Ovary (tissue), 3 donors: ENCODE measurements around the gene MMS19.

Source experiments
- EP300 ChIP-seq: sonication (generic); formaldehyde crosslinking; IDR thresholded peaks from one replicate; pipeline ENCODE4 v1.6.1; 2017; ENCODE audit warnings: antibody characterized with exemption
- POLR2A ChIP-seq: fragments of 450-650 bp; IDR thresholded peaks from one replicate; pipeline ENCODE4 v1.6.1; 2017; ENCODE audit warnings: antibody characterized with exemption, mild to moderate bottlenecking, moderate library complexity
- TF ChIP-seq, protein P1 (sequence below), 3 donors: fragments of 450-650 bp in 2 of 3; fragments of 200-600 bp in 1 of 3; IDR thresholded peaks; one replicate each; pipeline versions ENCODE4 v1.5.1 to v1.8.0; 2016 to 2022; ENCODE audit warnings: antibody characterized with exemption in 3 of 3, mild to moderate bottlenecking in 1 of 3
- donor health status: DM: no; HTN: no; CAD: no.

DNA sequence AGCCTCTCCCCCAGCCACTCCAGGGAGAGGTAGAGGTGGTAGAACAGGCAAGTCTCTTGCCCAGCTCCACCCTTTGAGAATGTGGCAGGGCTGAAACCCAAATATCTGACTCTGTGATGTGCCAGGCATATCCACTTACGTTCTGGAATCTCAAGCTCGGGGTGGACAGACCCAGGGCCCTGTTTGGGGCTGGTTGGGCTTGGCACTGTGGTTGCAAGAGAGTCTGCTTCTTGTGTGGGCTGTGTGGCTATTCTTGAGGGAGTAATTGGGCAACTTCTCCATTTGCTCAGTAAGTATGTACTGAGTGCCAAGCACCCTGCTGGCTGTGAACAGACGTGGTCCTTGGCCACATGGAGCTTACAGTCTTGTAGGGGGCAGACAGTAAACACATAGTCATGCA, 5.2 kb upstream of the MMS19 start:
- TF ChIP-seq, protein P1, sequence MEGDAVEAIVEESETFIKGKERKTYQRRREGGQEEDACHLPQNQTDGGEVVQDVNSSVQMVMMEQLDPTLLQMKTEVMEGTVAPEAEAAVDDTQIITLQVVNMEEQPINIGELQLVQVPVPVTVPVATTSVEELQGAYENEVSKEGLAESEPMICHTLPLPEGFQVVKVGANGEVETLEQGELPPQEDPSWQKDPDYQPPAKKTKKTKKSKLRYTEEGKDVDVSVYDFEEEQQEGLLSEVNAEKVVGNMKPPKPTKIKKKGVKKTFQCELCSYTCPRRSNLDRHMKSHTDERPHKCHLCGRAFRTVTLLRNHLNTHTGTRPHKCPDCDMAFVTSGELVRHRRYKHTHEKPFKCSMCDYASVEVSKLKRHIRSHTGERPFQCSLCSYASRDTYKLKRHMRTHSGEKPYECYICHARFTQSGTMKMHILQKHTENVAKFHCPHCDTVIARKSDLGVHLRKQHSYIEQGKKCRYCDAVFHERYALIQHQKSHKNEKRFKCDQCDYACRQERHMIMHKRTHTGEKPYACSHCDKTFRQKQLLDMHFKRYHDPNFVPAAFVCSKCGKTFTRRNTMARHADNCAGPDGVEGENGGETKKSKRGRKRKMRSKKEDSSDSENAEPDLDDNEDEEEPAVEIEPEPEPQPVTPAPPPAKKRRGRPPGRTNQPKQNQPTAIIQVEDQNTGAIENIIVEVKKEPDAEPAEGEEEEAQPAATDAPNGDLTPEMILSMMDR (IDR thresholded peaks at IDR 0.05): no peak
- no peak for TF ChIP-seq EP300
- no peak for TF ChIP-seq POLR2A
